ENCODE measurements around the gene LRRN2. TPM values are rescaled to one million over a fixed set of nuclear protein-coding genes. Genes with fewer than 3 reads are reported as not detected.

The LRRN2 gene
- total RNA-seq, 2 donors from 2014 or later: 11.4 to 16.2 TPM

DNA sequence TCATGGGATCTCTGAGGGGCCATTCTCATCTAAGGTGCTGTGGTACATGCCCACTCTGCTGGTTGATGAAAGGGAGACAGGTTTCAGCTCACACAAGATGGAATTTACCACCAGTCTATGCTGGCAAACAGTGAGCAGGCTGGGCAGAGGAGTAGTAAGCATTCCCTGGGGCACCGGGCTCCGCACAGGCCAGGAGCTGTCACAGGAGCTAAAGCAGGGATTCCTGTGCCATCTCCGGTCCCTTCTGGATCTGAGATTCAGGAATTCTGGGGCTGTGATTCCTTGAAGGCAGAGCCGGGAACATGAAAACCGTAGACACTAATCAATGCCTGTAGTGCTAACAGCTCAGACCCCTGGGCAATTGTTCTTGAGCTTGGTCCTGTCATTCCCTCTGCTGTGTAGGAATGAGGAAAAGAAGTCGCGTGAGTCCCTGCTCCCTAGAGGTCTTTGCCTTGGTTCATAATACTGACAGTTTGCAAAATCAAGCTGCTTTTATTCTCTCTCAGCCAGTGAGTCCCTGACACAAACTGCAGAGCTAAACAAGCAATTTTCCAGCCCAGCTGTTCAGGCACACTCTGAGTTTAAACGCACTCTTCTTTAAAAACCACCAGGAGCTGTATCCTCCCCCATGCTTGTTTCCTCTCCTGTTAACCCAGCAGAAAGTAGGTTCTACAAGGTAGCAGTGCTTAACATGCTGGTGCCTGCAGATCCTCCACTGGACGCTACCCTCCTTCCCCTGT is 116.8 kb downstream of the LRRN2 start:
- no peaks in the 10 kb centered on the region for H3K27me3 ChIP-seq (ENCODE audit: control insufficient read depth, insufficient read depth, low read length, poor library complexity, severe bottlenecking)
- peaks cover 4% of the 10 kb centered on the region for H3K27me3 Mint-ChIP-seq (ENCODE audit: insufficient read depth)
- DNase-seq: no peak
- H3K27ac ChIP-seq (ENCODE audit: low read depth, low read length): peak overlapping the region; percentile 8
- H3K36me3 Mint-ChIP-seq (ENCODE audit: low read depth): peaks cover 10% of the 10 kb centered on the region
- no peak overlapping the region for H3K27ac Mint-ChIP-seq
- H3K36me3 ChIP-seq (ENCODE audit: control insufficient read depth, insufficient read depth, low read length): no peaks in the 10 kb centered on the region
- no peak overlapping the region for H3K4me3 Mint-ChIP-seq
- no peaks in the 10 kb centered on the region for H3K9me3 Mint-ChIP-seq
- peaks cover 37% of the 10 kb centered on the region for H3K4me1 Mint-ChIP-seq
- peaks cover under 1% of the 10 kb centered on the region for H3K4me1 ChIP-seq (ENCODE audit: control insufficient read depth, insufficient read depth, low read length)
- no peaks in the 10 kb centered on the region for H3K9me3 ChIP-seq (ENCODE audit: control insufficient read depth, low read length)
- 86 to 92% methylated on average over 7 to 9 of the region's 9 CpGs for WGBS, 2 experiments (ENCODE audit: insufficient coverage in 1 of 2, insufficient read length in 1 of 2)
- no peak overlapping the region for H3K4me3 ChIP-seq (ENCODE audit: low read length)
- TF ChIP-seq, protein P1, sequence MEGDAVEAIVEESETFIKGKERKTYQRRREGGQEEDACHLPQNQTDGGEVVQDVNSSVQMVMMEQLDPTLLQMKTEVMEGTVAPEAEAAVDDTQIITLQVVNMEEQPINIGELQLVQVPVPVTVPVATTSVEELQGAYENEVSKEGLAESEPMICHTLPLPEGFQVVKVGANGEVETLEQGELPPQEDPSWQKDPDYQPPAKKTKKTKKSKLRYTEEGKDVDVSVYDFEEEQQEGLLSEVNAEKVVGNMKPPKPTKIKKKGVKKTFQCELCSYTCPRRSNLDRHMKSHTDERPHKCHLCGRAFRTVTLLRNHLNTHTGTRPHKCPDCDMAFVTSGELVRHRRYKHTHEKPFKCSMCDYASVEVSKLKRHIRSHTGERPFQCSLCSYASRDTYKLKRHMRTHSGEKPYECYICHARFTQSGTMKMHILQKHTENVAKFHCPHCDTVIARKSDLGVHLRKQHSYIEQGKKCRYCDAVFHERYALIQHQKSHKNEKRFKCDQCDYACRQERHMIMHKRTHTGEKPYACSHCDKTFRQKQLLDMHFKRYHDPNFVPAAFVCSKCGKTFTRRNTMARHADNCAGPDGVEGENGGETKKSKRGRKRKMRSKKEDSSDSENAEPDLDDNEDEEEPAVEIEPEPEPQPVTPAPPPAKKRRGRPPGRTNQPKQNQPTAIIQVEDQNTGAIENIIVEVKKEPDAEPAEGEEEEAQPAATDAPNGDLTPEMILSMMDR (conservative IDR thresholded peaks at IDR 0.05): no peak
- H3K9ac ChIP-seq (ENCODE audit: extremely low read depth, low read length, poor library complexity, severe bottlenecking): no peak overlapping the region

Other genes with a start within 250 kb of the LRRN2 start
- 10 to 100 TPM; 21.3 to 23.9 TPM for gene PIK3C2B, start 190.9 kb downstream of the LRRN2 start, total RNA-seq
- 100 to 1,000 TPM in 1 of 2 donors, 10 to 100 TPM in 1; 65.5 to 161 TPM for gene MDM4, start 169.3 kb downstream of the LRRN2 start, total RNA-seq
- gene NFASC, start 185.1 kb upstream of the LRRN2 start, total RNA-seq: 10 to 100 TPM; 27.7 to 45.9 TPM